ENCODE data around the gene CCDC149. TPM values are rescaled to one million over a fixed set of nuclear protein-coding genes. Genes with fewer than 3 reads are reported as not detected.

CCDC149 gene
- total RNA-seq, 1 experiment from 2014 or later = 5.3 TPM

DNA sequence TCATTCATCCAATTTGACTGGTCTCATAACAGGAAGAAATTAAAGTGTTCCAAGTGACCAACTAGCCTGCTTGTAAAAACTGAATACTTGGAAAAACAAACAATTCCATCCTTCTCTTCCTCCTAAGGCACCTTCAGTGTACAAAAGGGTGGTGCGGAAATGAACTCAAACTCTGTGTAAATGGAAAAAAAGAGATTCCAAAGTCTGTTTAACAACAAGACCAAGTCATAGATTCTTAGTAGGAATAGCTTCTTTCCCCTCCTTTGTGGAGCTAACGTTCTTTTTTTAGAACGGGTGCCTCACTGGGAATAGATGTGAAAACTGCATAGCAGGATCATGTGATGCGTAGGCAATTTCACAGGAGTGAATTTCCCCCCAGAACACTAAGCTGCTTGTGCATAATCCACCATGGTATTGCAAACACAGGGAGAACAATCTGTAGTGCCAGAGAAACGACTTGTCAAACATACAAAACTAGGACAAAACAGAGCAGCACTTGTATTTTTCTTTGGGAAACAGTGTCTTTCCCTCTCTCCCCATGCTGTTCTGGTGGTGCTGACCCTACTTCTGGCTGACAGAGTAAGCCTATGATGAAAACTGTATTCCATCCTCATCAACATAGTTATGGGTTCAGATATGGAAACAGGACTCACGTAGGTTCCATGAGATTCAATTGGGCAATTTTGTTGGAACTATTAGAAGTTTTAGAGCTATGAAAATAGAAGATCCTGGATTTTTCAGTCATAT, 130.7 kb downstream of the CCDC149 start:
- TF ChIP-seq TCF7L2 (IDR thresholded peaks at IDR 0.05; ENCODE audit: borderline replicate concordance, extremely low read depth, insufficient read depth, insufficient read length) = no peak
- no peak for TF ChIP-seq JUND (IDR thresholded peaks at IDR 0.05)
- no peak for TF ChIP-seq YY1 (IDR thresholded peaks at IDR 0.05; ENCODE audit: extremely low read depth, insufficient replicate concordance, low read depth, low read length)
- no peak for TF ChIP-seq CEBPB (IDR thresholded peaks at IDR 0.05; ENCODE audit: low read depth)
- no peak for TF ChIP-seq ZFX (IDR thresholded peaks at IDR 0.05)
- no peak for TF ChIP-seq CTCF (IDR thresholded peaks at IDR 0.05 in 2 of 3, conservative IDR thresholded peaks at IDR 0.05 in 1 of 3; ENCODE audit: borderline replicate concordance in 1 of 3, insufficient read depth in 1 of 3, low read depth in 2 of 3, low read length in 2 of 3)
- TF ChIP-seq, protein P1, sequence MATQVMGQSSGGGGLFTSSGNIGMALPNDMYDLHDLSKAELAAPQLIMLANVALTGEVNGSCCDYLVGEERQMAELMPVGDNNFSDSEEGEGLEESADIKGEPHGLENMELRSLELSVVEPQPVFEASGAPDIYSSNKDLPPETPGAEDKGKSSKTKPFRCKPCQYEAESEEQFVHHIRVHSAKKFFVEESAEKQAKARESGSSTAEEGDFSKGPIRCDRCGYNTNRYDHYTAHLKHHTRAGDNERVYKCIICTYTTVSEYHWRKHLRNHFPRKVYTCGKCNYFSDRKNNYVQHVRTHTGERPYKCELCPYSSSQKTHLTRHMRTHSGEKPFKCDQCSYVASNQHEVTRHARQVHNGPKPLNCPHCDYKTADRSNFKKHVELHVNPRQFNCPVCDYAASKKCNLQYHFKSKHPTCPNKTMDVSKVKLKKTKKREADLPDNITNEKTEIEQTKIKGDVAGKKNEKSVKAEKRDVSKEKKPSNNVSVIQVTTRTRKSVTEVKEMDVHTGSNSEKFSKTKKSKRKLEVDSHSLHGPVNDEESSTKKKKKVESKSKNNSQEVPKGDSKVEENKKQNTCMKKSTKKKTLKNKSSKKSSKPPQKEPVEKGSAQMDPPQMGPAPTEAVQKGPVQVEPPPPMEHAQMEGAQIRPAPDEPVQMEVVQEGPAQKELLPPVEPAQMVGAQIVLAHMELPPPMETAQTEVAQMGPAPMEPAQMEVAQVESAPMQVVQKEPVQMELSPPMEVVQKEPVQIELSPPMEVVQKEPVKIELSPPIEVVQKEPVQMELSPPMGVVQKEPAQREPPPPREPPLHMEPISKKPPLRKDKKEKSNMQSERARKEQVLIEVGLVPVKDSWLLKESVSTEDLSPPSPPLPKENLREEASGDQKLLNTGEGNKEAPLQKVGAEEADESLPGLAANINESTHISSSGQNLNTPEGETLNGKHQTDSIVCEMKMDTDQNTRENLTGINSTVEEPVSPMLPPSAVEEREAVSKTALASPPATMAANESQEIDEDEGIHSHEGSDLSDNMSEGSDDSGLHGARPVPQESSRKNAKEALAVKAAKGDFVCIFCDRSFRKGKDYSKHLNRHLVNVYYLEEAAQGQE (IDR thresholded peaks at IDR 0.05; ENCODE audit: low read depth) = no peak
- no peak for TF ChIP-seq POLR2AphosphoS5 (IDR thresholded peaks at IDR 0.05; ENCODE audit: low read depth, low read length)
- no peak for TF ChIP-seq MAX (IDR thresholded peaks at IDR 0.05)
- TF ChIP-seq POLR2A (IDR thresholded peaks at IDR 0.05; ENCODE audit: borderline replicate concordance, extremely low read depth, insufficient read depth, insufficient read length) = no peak
- no peak for TF ChIP-seq CBX3 (IDR thresholded peaks at IDR 0.05; ENCODE audit: low read depth)
- TF ChIP-seq SIN3A (IDR thresholded peaks at IDR 0.05; ENCODE audit: low read depth) = no peak
- TF ChIP-seq ATF3 (IDR thresholded peaks at IDR 0.05) = no peak
- TF ChIP-seq ZNF274 (IDR thresholded peaks at IDR 0.05; ENCODE audit: low read depth, low read length) = no peak
- TF ChIP-seq SP1 (IDR thresholded peaks at IDR 0.05; ENCODE audit: low read depth) = no peak
- TF ChIP-seq EZH2phosphoT487 (IDR thresholded peaks at IDR 0.05; ENCODE audit: borderline replicate concordance) = no peak
- RAD21 ChIA-PET (ENCODE audit: low non-redundant PET in 1 of 2, low total read pairs in 2 of 2, uncharacterized antibody in 2 of 2, unreplicated experiment in 2 of 2) = no interaction called here
- no peak overlapping the region for H2AFZ ChIP-seq (ENCODE audit: low read depth, low read length, poor library complexity, severe bottlenecking)
- H3K4me2 ChIP-seq (ENCODE audit: low read length) = no peak overlapping the region
- H3K9me2 ChIP-seq (ENCODE audit: insufficient read depth) = no peaks in the 10 kb centered on the region
- no peaks in the 10 kb centered on the region for H4K20me1 ChIP-seq (ENCODE audit: insufficient read depth)
- no peak for ATAC-seq
- H3K4me3 ChIP-seq (replicated peaks in 1 of 2; ENCODE audit: low read depth in 1 of 2, low read length in 2 of 2) = no peak overlapping the region
- no peak for DNase-seq (ENCODE audit: low read depth, low spot score)
- H3K27me3 ChIP-seq (ENCODE audit: insufficient read depth, low read length) = peaks cover 23% of the 10 kb centered on the region; the same call in 1 of the 2 replicates
- BruUV-seq (replicated peaks) = no TSS peak
- H3K36me3 ChIP-seq (ENCODE audit: control insufficient read depth in 1 of 2, insufficient read depth in 2 of 2, low read length in 2 of 2) = no peaks in the 10 kb centered on the region
- H3K4me1 ChIP-seq (ENCODE audit: control insufficient read depth in 1 of 2, insufficient read depth in 2 of 2, low read length in 2 of 2) = no peaks in the 10 kb centered on the region
- POLR2A ChIA-PET = no interaction called here
- no peak overlapping the region for H3K27ac ChIP-seq (ENCODE audit: low read depth, low read length)
- H3K9me3 ChIP-seq (ENCODE audit: control insufficient read depth in 1 of 2, insufficient read depth in 1 of 2, low read depth in 1 of 2, low read length in 2 of 2) = no peaks in the 10 kb centered on the region
- intact Hi-C loops (cut with micrococcal nuclease) = no loop called here
- H3K9ac ChIP-seq (ENCODE audit: low read length) = no peak overlapping the region
- CTCF ChIA-PET = no interaction called here
- H3K79me2 ChIP-seq (ENCODE audit: insufficient read depth, low read length) = no peaks in the 10 kb centered on the region
